ENCODE data around the gene TMEM139.

DNA sequence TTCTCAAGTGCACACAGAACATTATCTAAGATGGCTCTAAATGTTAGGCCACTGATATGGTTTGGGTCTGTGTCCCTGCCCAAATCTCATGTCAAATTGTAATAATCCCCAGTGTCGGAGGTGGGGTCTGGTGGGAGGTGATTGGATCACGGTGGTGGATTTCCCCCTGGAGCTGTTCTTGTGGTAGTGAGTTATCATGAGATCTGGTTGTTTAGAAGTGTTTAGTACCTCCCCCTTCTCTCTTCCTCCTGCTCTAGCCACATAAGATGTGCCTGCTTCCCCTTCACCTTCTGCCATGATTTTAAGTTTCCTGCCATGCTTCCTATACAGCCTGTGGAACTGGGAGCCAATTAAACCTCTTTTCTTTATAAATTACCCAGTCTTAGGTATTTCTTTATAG is 32.8 kb upstream of the TMEM139 start:
- TF ChIP-seq CTCF (IDR thresholded peaks at IDR 0.05; ENCODE audit: poor library complexity) (no peak), EZH2 (IDR thresholded peaks at IDR 0.05; ENCODE audit: borderline replicate concordance) (no peak)
